ENCODE measurements around the gene MXD1. TPM values are rescaled to one million over a fixed set of nuclear protein-coding genes. Genes with fewer than 3 reads are reported as not detected.

MXD1 gene
- total and polyA plus RNA-seq, 2 donors (not counting 1 experiment from before 2014, with no cell fraction given) = 16.0 to 20.6 TPM

GRCh38 chr2:69958480-69958879, 43.6 kb downstream of the MXD1 start:
- H3K9me3 Mint-ChIP-seq (ENCODE audit: insufficient read depth) = no peaks in the 10 kb centered on the region
- POLR2A ChIA-PET = no interaction called here
- no peaks in the 10 kb centered on the region for H4K20me1 ChIP-seq (ENCODE audit: control insufficient read depth, insufficient read depth, low read length, poor library complexity, severe bottlenecking)

GRCh38 chr2:69959425-69959824, 44.5 kb downstream of the MXD1 start:
- ChIA-PET POLR2A (no interaction called here), CTCF (no interaction called here)
- ATAC-seq (ENCODE audit: low read depth) (no peak), DNase-seq (no peak)
- H2AFZ ChIP-seq (ENCODE audit: insufficient read depth, low read depth, low read length, poor library complexity, severe bottlenecking) = no peak overlapping the region
- no peaks in the 10 kb centered on the region for H3K9me3 ChIP-seq (ENCODE audit: control extremely low read depth in 1 of 3, control insufficient read depth in 2 of 3, insufficient read depth in 1 of 3, low read length in 2 of 3)
- H3K9ac ChIP-seq (ENCODE audit: low read length) = no peak overlapping the region
- H4K20me1 ChIP-seq (ENCODE audit: control insufficient read depth, insufficient read depth, low read length, poor library complexity, severe bottlenecking) = no peaks in the 10 kb centered on the region
- intact Hi-C loops (cut with micrococcal nuclease) = no loop called here
- no peak overlapping the region for H3K4me3 ChIP-seq (ENCODE audit: control extremely low read depth in 1 of 5, extremely low read depth in 1 of 5, insufficient read depth in 1 of 5, low read depth in 2 of 5, low read length in 4 of 5)
- 80% methylated on average over 5 of the region's 5 CpGs for WGBS (ENCODE audit: insufficient coverage)
- no peak overlapping the region for H3K27ac ChIP-seq (ENCODE audit: low read length in 2 of 2)
- Mint-ChIP-seq H3K4me3 (no peak overlapping the region), H3K4me1 (no peaks in the 10 kb centered on the region), H3K9me3 (ENCODE audit: insufficient read depth) (no peaks in the 10 kb centered on the region), H3K27ac (no peak overlapping the region), H3K27me3 (peaks cover 13% of the 10 kb centered on the region)
- H3K4me2 ChIP-seq (replicated peaks; ENCODE audit: low read depth, low read length, poor library complexity, severe bottlenecking) = no peak overlapping the region
- TF ChIP-seq CTCF (IDR thresholded peaks at IDR 0.05) = no peak
- TF ChIP-seq EZH2 (IDR thresholded peaks at IDR 0.05; ENCODE audit: borderline replicate concordance, insufficient read depth, low read depth, low read length, poor library complexity, severe bottlenecking) = no peak
- H3K79me2 ChIP-seq (ENCODE audit: control insufficient read depth, insufficient read depth, low read length) = no peaks in the 10 kb centered on the region
- H3K4me1 ChIP-seq (ENCODE audit: control insufficient read depth in 2 of 2, insufficient read depth in 2 of 2, low read length in 2 of 2) = no peaks in the 10 kb centered on the region
- H3K27me3 ChIP-seq (replicated peaks in 1 of 4; ENCODE audit: control extremely low read depth in 1 of 4, control insufficient read depth in 3 of 4, insufficient read depth in 4 of 4, low read length in 3 of 4) = no peaks in the 10 kb centered on the region
- H3K36me3 ChIP-seq (replicated peaks in 1 of 2; ENCODE audit: control extremely low read depth in 1 of 2, control insufficient read depth in 1 of 2, extremely low read depth in 1 of 2, insufficient read depth in 2 of 2, low read length in 1 of 2) = no peaks in the 10 kb centered on the region

More at GRCh38 chr2:69958480-69958879, 43.6 kb downstream of the MXD1 start:
- TF ChIP-seq EZH2 (IDR thresholded peaks at IDR 0.05; ENCODE audit: borderline replicate concordance, insufficient read depth, low read depth, low read length, poor library complexity, severe bottlenecking) (no peak), CTCF (IDR thresholded peaks at IDR 0.05) (no peak)
- Histone ChIP-seq H2AFZ (ENCODE audit: insufficient read depth, low read depth, low read length, poor library complexity, severe bottlenecking) (no peak overlapping the region), H3K4me1 (ENCODE audit: control insufficient read depth in 2 of 2, insufficient read depth in 2 of 2, low read length in 2 of 2) (no peaks in the 10 kb centered on the region), H3K36me3 (replicated peaks in 1 of 2; ENCODE audit: control extremely low read depth in 1 of 2, control insufficient read depth in 1 of 2, extremely low read depth in 1 of 2, insufficient read depth in 2 of 2, low read length in 1 of 2) (no peaks in the 10 kb centered on the region), H3K4me2 (replicated peaks; ENCODE audit: low read depth, low read length, poor library complexity, severe bottlenecking) (no peak overlapping the region), H3K27me3 (replicated peaks in 1 of 4; ENCODE audit: control extremely low read depth in 1 of 4, control insufficient read depth in 3 of 4, insufficient read depth in 4 of 4, low read length in 3 of 4) (no peaks in the 10 kb centered on the region), H3K9ac (ENCODE audit: low read length) (no peak overlapping the region), H3K4me3 (ENCODE audit: control extremely low read depth in 1 of 5, extremely low read depth in 1 of 5, insufficient read depth in 1 of 5, low read depth in 2 of 5, low read length in 4 of 5) (no peak overlapping the region), H3K79me2 (ENCODE audit: control insufficient read depth, insufficient read depth, low read length) (no peaks in the 10 kb centered on the region), H3K27ac (ENCODE audit: low read length in 2 of 2) (no peak overlapping the region), H3K9me3 (ENCODE audit: control extremely low read depth in 1 of 3, control insufficient read depth in 2 of 3, insufficient read depth in 1 of 3, low read length in 2 of 3) (no peaks in the 10 kb centered on the region)
- H3K27me3 Mint-ChIP-seq = peaks cover 14% of the 10 kb centered on the region
- H3K27ac Mint-ChIP-seq = no peak overlapping the region
- no peak for DNase-seq
- no CpG with 5 or more reads among the region's 6 CpGs for WGBS (ENCODE audit: insufficient coverage)
- intact Hi-C loops (cut with micrococcal nuclease) = no loop called here
- no peak for ATAC-seq (ENCODE audit: low read depth)
- no peak overlapping the region for H3K4me3 Mint-ChIP-seq
- H3K4me1 Mint-ChIP-seq = no peaks in the 10 kb centered on the region
- CTCF ChIA-PET = no interaction called here
